Measurements from ENCODE around the gene NUTM2B.
"Not testable (repeated sequence)": the region's sequence is repeated elsewhere in the genome, so short reads cannot be mapped to it uniquely, and the experiment has no call there.

DNA sequence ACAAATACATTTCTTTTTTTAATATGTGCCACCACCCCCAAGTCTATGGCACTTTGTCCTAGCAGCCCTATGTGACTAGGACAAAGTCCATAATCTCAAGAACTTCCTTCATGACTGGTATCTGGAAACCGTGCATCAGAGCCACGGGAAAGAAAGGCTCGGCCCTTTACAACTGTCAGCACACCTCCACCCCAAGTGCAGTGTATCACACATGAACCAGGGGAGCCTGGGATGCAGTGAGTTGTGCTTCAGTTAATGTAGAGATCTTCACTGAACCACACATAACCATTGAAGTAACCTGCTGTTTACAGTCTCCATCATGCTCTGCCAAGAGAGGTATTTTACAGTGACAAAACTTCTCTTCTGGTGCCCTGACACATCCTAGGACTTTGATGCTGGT lies 11.9 kb downstream of the NUTM2B start:
- TF ChIP-seq, protein P1, sequence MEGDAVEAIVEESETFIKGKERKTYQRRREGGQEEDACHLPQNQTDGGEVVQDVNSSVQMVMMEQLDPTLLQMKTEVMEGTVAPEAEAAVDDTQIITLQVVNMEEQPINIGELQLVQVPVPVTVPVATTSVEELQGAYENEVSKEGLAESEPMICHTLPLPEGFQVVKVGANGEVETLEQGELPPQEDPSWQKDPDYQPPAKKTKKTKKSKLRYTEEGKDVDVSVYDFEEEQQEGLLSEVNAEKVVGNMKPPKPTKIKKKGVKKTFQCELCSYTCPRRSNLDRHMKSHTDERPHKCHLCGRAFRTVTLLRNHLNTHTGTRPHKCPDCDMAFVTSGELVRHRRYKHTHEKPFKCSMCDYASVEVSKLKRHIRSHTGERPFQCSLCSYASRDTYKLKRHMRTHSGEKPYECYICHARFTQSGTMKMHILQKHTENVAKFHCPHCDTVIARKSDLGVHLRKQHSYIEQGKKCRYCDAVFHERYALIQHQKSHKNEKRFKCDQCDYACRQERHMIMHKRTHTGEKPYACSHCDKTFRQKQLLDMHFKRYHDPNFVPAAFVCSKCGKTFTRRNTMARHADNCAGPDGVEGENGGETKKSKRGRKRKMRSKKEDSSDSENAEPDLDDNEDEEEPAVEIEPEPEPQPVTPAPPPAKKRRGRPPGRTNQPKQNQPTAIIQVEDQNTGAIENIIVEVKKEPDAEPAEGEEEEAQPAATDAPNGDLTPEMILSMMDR (IDR thresholded peaks at IDR 0.05; ENCODE audit: low read depth, low read length, missing input control) = not testable (repeated sequence)
- TF ChIP-seq TAF1 (conservative IDR thresholded peaks at IDR 0.05); HNF4A (conservative IDR thresholded peaks at IDR 0.05); YY1 (IDR thresholded peaks at IDR 0.05); SP1 (IDR thresholded peaks at IDR 0.05); JUND (IDR thresholded peaks at IDR 0.05): not testable (repeated sequence)
- TF ChIP-seq, protein P2, sequence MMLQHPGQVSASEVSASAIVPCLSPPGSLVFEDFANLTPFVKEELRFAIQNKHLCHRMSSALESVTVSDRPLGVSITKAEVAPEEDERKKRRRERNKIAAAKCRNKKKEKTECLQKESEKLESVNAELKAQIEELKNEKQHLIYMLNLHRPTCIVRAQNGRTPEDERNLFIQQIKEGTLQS (IDR thresholded peaks at IDR 0.05) = not testable (repeated sequence)
- TF ChIP-seq, protein P3, sequence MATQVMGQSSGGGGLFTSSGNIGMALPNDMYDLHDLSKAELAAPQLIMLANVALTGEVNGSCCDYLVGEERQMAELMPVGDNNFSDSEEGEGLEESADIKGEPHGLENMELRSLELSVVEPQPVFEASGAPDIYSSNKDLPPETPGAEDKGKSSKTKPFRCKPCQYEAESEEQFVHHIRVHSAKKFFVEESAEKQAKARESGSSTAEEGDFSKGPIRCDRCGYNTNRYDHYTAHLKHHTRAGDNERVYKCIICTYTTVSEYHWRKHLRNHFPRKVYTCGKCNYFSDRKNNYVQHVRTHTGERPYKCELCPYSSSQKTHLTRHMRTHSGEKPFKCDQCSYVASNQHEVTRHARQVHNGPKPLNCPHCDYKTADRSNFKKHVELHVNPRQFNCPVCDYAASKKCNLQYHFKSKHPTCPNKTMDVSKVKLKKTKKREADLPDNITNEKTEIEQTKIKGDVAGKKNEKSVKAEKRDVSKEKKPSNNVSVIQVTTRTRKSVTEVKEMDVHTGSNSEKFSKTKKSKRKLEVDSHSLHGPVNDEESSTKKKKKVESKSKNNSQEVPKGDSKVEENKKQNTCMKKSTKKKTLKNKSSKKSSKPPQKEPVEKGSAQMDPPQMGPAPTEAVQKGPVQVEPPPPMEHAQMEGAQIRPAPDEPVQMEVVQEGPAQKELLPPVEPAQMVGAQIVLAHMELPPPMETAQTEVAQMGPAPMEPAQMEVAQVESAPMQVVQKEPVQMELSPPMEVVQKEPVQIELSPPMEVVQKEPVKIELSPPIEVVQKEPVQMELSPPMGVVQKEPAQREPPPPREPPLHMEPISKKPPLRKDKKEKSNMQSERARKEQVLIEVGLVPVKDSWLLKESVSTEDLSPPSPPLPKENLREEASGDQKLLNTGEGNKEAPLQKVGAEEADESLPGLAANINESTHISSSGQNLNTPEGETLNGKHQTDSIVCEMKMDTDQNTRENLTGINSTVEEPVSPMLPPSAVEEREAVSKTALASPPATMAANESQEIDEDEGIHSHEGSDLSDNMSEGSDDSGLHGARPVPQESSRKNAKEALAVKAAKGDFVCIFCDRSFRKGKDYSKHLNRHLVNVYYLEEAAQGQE (IDR thresholded peaks at IDR 0.05) = not testable (repeated sequence)
- TF ChIP-seq, protein P4, sequence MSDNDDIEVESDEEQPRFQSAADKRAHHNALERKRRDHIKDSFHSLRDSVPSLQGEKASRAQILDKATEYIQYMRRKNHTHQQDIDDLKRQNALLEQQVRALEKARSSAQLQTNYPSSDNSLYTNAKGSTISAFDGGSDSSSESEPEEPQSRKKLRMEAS (IDR thresholded peaks at IDR 0.05) = not testable (repeated sequence)
- TF ChIP-seq, protein P5, sequence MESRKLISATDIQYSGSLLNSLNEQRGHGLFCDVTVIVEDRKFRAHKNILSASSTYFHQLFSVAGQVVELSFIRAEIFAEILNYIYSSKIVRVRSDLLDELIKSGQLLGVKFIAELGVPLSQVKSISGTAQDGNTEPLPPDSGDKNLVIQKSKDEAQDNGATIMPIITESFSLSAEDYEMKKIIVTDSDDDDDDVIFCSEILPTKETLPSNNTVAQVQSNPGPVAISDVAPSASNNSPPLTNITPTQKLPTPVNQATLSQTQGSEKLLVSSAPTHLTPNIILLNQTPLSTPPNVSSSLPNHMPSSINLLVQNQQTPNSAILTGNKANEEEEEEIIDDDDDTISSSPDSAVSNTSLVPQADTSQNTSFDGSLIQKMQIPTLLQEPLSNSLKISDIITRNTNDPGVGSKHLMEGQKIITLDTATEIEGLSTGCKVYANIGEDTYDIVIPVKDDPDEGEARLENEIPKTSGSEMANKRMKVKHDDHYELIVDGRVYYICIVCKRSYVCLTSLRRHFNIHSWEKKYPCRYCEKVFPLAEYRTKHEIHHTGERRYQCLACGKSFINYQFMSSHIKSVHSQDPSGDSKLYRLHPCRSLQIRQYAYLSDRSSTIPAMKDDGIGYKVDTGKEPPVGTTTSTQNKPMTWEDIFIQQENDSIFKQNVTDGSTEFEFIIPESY (IDR thresholded peaks at IDR 0.05) = not testable (repeated sequence)

Measured in liver (tissue), 3 donors.